Measurements from ENCODE around the gene IL17REL. TPM values are rescaled to one million over a fixed set of nuclear protein-coding genes. Genes with fewer than 3 reads are reported as not detected.

Gene IL17REL
- total and polyA plus RNA-seq, 10 of the 15 experiments (the other 5 are each of a cell fraction or from before 2014, with no cell fraction given), result 0.03 TPM; not detected in 9

- TF ChIP-seq RFX5 (IDR thresholded peaks at IDR 0.05; ENCODE audit: low read depth, low read length), result no peak
- peak; percentile 67 for TF ChIP-seq ATF7 (IDR thresholded peaks at IDR 0.05; ENCODE audit: low read depth)
- TF ChIP-seq POLR2AphosphoS5 (IDR thresholded peaks at IDR 0.05; ENCODE audit: low read length), result peak; percentile 79
- peak; percentile 37; the same call in 1 of the 2 replicates for TF ChIP-seq PKNOX1 (IDR thresholded peaks at IDR 0.05)
- TF ChIP-seq ZNF217 (IDR thresholded peaks at IDR 0.05), result no peak
- TF ChIP-seq CHD4 (IDR thresholded peaks at IDR 0.05), result no peak
- TF ChIP-seq KDM1A (IDR thresholded peaks at IDR 0.05; ENCODE audit: borderline replicate concordance), result no peak
- no peak for TF ChIP-seq CHD1 (IDR thresholded peaks at IDR 0.05; ENCODE audit: low read depth, low read length)
- TF ChIP-seq BRCA1 (IDR thresholded peaks at IDR 0.05; ENCODE audit: low read depth, low read length), result no peak
- TF ChIP-seq SIX5 (IDR thresholded peaks at IDR 0.05; ENCODE audit: low read depth, low read length, severe bottlenecking), result no peak
- TF ChIP-seq IRF4 (IDR thresholded peaks at IDR 0.05; ENCODE audit: low read depth, low read length), result no peak
- TF ChIP-seq RELB (IDR thresholded peaks at IDR 0.05; ENCODE audit: low read depth), result peak; percentile 95
- no peak for TF ChIP-seq SUPT20H (IDR thresholded peaks at IDR 0.05; ENCODE audit: borderline replicate concordance, control insufficient read depth, low read depth, low read length)
- TF ChIP-seq WRNIP1 (IDR thresholded peaks at IDR 0.05; ENCODE audit: borderline replicate concordance, low read depth, low read length), result no peak
- TF ChIP-seq SIN3A (IDR thresholded peaks at IDR 0.05; ENCODE audit: low read depth, low read length), result peak; percentile 77; the same call in 1 of the 2 replicates
- no peak for TF ChIP-seq SREBF1 (IDR thresholded peaks at IDR 0.05; ENCODE audit: low read length)
- no peak for TF ChIP-seq KLF5 (IDR thresholded peaks at IDR 0.05; ENCODE audit: partially characterized antibody)
- TF ChIP-seq CTCF (IDR thresholded peaks at IDR 0.05 in 2 of 3, conservative IDR thresholded peaks at IDR 0.05 in 1 of 3; ENCODE audit: control insufficient read depth in 2 of 3, extremely low read depth in 1 of 3, insufficient read depth in 1 of 3, low read depth in 3 of 3, low read length in 3 of 3), result no peak
- no peak for TF ChIP-seq CUX1 (IDR thresholded peaks at IDR 0.05; ENCODE audit: insufficient replicate concordance, low read depth, low read length)
- no peak for TF ChIP-seq YBX1 (IDR thresholded peaks at IDR 0.05)
- TF ChIP-seq GATAD2B (conservative IDR thresholded peaks at IDR 0.05; ENCODE audit: low read depth), result peak; percentile 32
- TF ChIP-seq TARDBP (IDR thresholded peaks at IDR 0.05; ENCODE audit: borderline replicate concordance), result no peak
Measured at GRCh38 chr22:49962012-49962750, 50.4 kb downstream of the IL17REL start (continued).
